IMR-90 (cell line): ENCODE results near the gene KAZN. TPM values are rescaled to one million over a fixed set of nuclear protein-coding genes. Genes with fewer than 3 reads are reported as not detected.

ENCODE experiments used
- ATAC-seq: fragments of 200-7000 bp; cut with Tn5 transposase; 2 replicates; pipeline ENCODE4 v1.9.1; 2020; ENCODE audit warnings: low read depth, mild to moderate bottlenecking, moderate library complexity
- BruUV-seq: library from RNA; stranded (reverse); fragments of 400-500 nt; replicated peaks from 2 replicates; lab custom pipeline; 2021; lab: Mats Ljungman, UMichigan
- CTCF ChIA-PET: fragments of 300-600 bp; formaldehyde crosslinking; extraction: SDS; loops from one replicate; lab custom pipeline; 2021; ENCODE audit warnings: antibody characterized with exemption; lab: Yijun Ruan, JAX
- POLR2A ChIA-PET: fragments of 300-600 bp; sonication (Branson Sonifier 250); formaldehyde crosslinking; loops from one replicate; lab custom pipeline; 2022; ENCODE audit warnings: antibody characterized with exemption; ENCODE audit not compliant: unreplicated experiment; lab: Charles Lee
- DNase-seq: peaks from one replicate; pipeline ENCODE4 v3.0.0; 2013
- H2AFZ ChIP-seq: replicated peaks from 2 replicates; pipeline ENCODE3; 2013; ENCODE audit warnings: low read length, mild to moderate bottlenecking; ENCODE audit not compliant: poor library complexity
- H2AK5ac ChIP-seq: 2 replicates; pipeline ENCODE4 v1.6.1; 2013; ENCODE audit warnings: low read depth, low read length, inconsistent platforms
- H2AK9ac ChIP-seq: replicated peaks from 2 replicates; pipeline ENCODE3; 2013; ENCODE audit warnings: mild to moderate bottlenecking, low read depth, low read length, moderate library complexity; ENCODE audit not compliant: poor library complexity
- H2BK120ac ChIP-seq: 2 replicates; pipeline ENCODE4 v1.6.1; 2013; ENCODE audit warnings: low read depth, low read length, inconsistent platforms
- H2BK15ac ChIP-seq: 3 replicates; pipeline ENCODE4 v1.6.1; 2013; ENCODE audit warnings: low read depth, low read length, inconsistent platforms
- H2BK20ac ChIP-seq: 2 replicates; pipeline ENCODE4 v1.6.1; 2013; ENCODE audit warnings: low read depth, mild to moderate bottlenecking, inconsistent platforms, low read length, moderate library complexity
- H2BK5ac ChIP-seq: 2 replicates; pipeline ENCODE4 v1.6.1; 2013; ENCODE audit warnings: mild to moderate bottlenecking, low read depth, low read length, inconsistent platforms; ENCODE audit not compliant: poor library complexity, severe bottlenecking
- H3K14ac ChIP-seq: replicated peaks from 2 replicates; pipeline ENCODE4 v1.6.1; 2013; ENCODE audit warnings: low read depth, low read length, inconsistent platforms
- H3K18ac ChIP-seq: 2 replicates; pipeline ENCODE4 v1.6.1; 2013; ENCODE audit warnings: low read depth, low read length, control low read depth
- H3K23ac ChIP-seq: 2 replicates; pipeline ENCODE4 v1.6.1; 2013; ENCODE audit warnings: low read depth, low read length, inconsistent platforms
- H3K27ac ChIP-seq: 2 replicates; pipeline ENCODE4 v1.5.1; 2013; ENCODE audit warnings: mild to moderate bottlenecking, control low read depth, low read length; ENCODE audit not compliant: insufficient read depth
- H3K27me3 ChIP-seq: 2 replicates; pipeline ENCODE4 v1.6.1; 2013; ENCODE audit warnings: low read length; ENCODE audit not compliant: control insufficient read depth, insufficient read depth
- H3K36me3 ChIP-seq: 2 replicates; pipeline ENCODE4 v1.6.1; 2013; ENCODE audit warnings: low read length, mixed read lengths; ENCODE audit not compliant: control insufficient read depth, insufficient read depth
- H3K4ac ChIP-seq: 2 replicates; pipeline ENCODE4 v1.6.1; 2013; ENCODE audit warnings: low read depth, low read length, inconsistent platforms
- H3K4me1 ChIP-seq: 2 replicates; pipeline ENCODE4 v1.6.1; 2013; ENCODE audit warnings: low read length, mixed read lengths; ENCODE audit not compliant: control insufficient read depth, insufficient read depth
- H3K4me2 ChIP-seq: 2 replicates; pipeline ENCODE4 v1.6.1; 2013; ENCODE audit warnings: low read depth, mild to moderate bottlenecking, control low read depth, low read length, moderate library complexity
- H3K4me3 ChIP-seq: 2 replicates; pipeline ENCODE4 v1.5.1; 2013; ENCODE audit warnings: low read depth, mild to moderate bottlenecking, control low read depth, low read length, moderate library complexity; ENCODE audit not compliant: insufficient read depth
- H3K56ac ChIP-seq: 2 replicates; pipeline ENCODE4 v1.6.1; 2013; ENCODE audit warnings: low read length, inconsistent platforms; ENCODE audit not compliant: insufficient read depth; ENCODE audit errors: extremely low read depth
- H3K79me1 ChIP-seq, 2 experiments: 2 replicates each; pipeline ENCODE4 v1.6.1; 2013; ENCODE audit warnings: low read length in 2 of 2, inconsistent platforms in 1 of 2, low read depth in 1 of 2
- H3K9ac ChIP-seq: 2 replicates; pipeline ENCODE4 v1.6.1; 2013; ENCODE audit warnings: low read depth, low read length, control low read depth
- H3K9me1 ChIP-seq: 2 replicates; pipeline ENCODE4 v1.6.1; 2013; ENCODE audit warnings: low read length, inconsistent platforms; ENCODE audit not compliant: insufficient read depth
- H3K9me3 ChIP-seq: 2 replicates; pipeline ENCODE4 v1.6.1; 2013; ENCODE audit warnings: low read length; ENCODE audit not compliant: control insufficient read depth, insufficient read depth
- H4K20me1 ChIP-seq: 2 replicates; pipeline ENCODE4 v1.6.1; 2013; ENCODE audit warnings: low read length, inconsistent platforms; ENCODE audit not compliant: insufficient read depth
- H4K5ac ChIP-seq: 2 replicates; pipeline ENCODE4 v1.6.1; 2013; ENCODE audit warnings: mild to moderate bottlenecking, low read depth, low read length, control low read depth
- H4K8ac ChIP-seq, 2 experiments: 2 replicates each; pipeline ENCODE4 v1.6.1; 2013; ENCODE audit warnings: low read depth in 2 of 2, low read length in 2 of 2, control low read depth in 1 of 2, inconsistent platforms in 1 of 2
- H4K91ac ChIP-seq: 2 replicates; pipeline ENCODE4 v1.6.1; 2013; ENCODE audit warnings: low read depth, low read length, inconsistent platforms; ENCODE audit not compliant: insufficient read depth
- BHLHE40 ChIP-seq: fragments of 150-350 bp; IDR thresholded peaks from 2 replicates; pipeline ENCODE4 v1.6.1; 2016; ENCODE audit warnings: mild to moderate bottlenecking, low read depth, low read length
- CEBPB ChIP-seq: IDR thresholded peaks from 2 replicates; pipeline ENCODE4 v1.6.1; 2012; ENCODE audit warnings: low read depth, low read length, improper control_type of control experiment
- ELK1 ChIP-seq: fragments of 150-350 bp; IDR thresholded peaks from 2 replicates; pipeline ENCODE4 v1.6.1; 2016; ENCODE audit warnings: low read depth, mild to moderate bottlenecking, low read length, moderate library complexity, borderline replicate concordance
- USF2 ChIP-seq: fragments of 150-350 bp; IDR thresholded peaks from 2 replicates; pipeline ENCODE4 v1.6.1; 2017; ENCODE audit warnings: mild to moderate bottlenecking, antibody characterized with exemption, low read length, low read depth
- WGBS, 2 experiments: methylation state at CpG; one replicate each; pipeline versions ENCODE4 v1.1.5 to v1.1.7; 2013; ENCODE audit warnings: missing lambda C conversion rate in 2 of 2; ENCODE audit not compliant: insufficient read length in 1 of 2; ENCODE audit errors: extremely low coverage in 2 of 2; 5-methylcytosine and 5-hydroxymethylcytosine counted together
- dilution Hi-C: fragments of 300-500 bp; cut with HindIII; formaldehyde crosslinking; loops from one replicate; pipeline ENCODE4 v1.14.3; 2018; ENCODE audit warnings: low sequenced_read_pairs; ENCODE audit not compliant: unreplicated experiment
- in situ Hi-C: fragments of 300-500 bp; cut with MboI; formaldehyde crosslinking; loops from 3 replicates; pipeline ENCODE4 v1.14.3; 2019; ENCODE audit warnings: low sequenced_read_pairs, inconsistent platforms, mixed read lengths
- intact Hi-C: fragments of 100-400 bp; cut with micrococcal nuclease; formaldehyde crosslinking; loops from 2 replicates; pipeline ENCODE4 v1.10.0; 2022
- polyA plus RNA-seq, 3 experiments: library from polyadenylated mRNA; depleted of rRNA; stranded (reverse); fragments of >200 nt; gene quantifications; 2 replicates each; pipeline ENCODE4 v1.2.3, GENCODE V29; 2012; ENCODE audit warnings: low replicate concordance in 1 of 3
- total RNA-seq: library from RNA; depleted of rRNA; stranded (reverse); fragments of >200 nt; gene quantifications from 2 replicates; pipeline ENCODE4 v1.2.3, GENCODE V29; 2012

The KAZN gene
- total and polyA plus RNA-seq, 2 of the 4 experiments (the other 2 are of a cell fraction): 5.2 to 10.5 TPM

- Histone ChIP-seq H3K4me2 (no peak overlapping the region), H3K23ac (no peak overlapping the region), H3K56ac (no peak overlapping the region), H4K91ac (no peak overlapping the region), H2AFZ (no peak overlapping the region), H3K14ac (no peak overlapping the region), H3K18ac (no peak overlapping the region), H2BK15ac (no peak overlapping the region), H3K4me3 (no peak overlapping the region), H3K4me1 (no peaks in the 10 kb centered on the region), H2BK5ac (no peak overlapping the region), H4K8ac (no peak overlapping the region), H2BK20ac (no peak overlapping the region), H4K20me1 (no peaks in the 10 kb centered on the region), H3K36me3 (no peaks in the 10 kb centered on the region), H3K79me1 (no peaks in the 10 kb centered on the region), H3K27ac (no peak overlapping the region), H3K27me3 (no peaks in the 10 kb centered on the region; the same call in 1 of the 2 replicates), H3K9me1 (no peaks in the 10 kb centered on the region), H2AK9ac (no peak overlapping the region), H3K9ac (no peak overlapping the region), H2AK5ac (no peak overlapping the region), H2BK120ac (no peak overlapping the region), H3K9me3 (no peaks in the 10 kb centered on the region), H4K5ac (no peak overlapping the region), H3K4ac (no peak overlapping the region)
- DNase-seq: no peak
- in situ Hi-C loops (no loop called here), intact Hi-C loops (no loop called here), dilution Hi-C loops (no loop called here)
- TF ChIP-seq ELK1: no peak
- TF ChIP-seq USF2: no peak
- TF ChIP-seq CEBPB: no peak
- TF ChIP-seq BHLHE40: no peak
- POLR2A ChIA-PET: no interaction called here
- 61% methylated on average over 3 of the region's 11 CpGs; no CpG with 5 or more reads in 1 of the 2 experiments for WGBS, 2 experiments
- CTCF ChIA-PET: interaction anchor here (0.7 kb wide), 1 partner anchor 10 kb away, joined by 3 read pairs; no protein-coding TSS in a partner anchor
- no TSS peak for BruUV-seq
- ATAC-seq: no peak
These were observed 46.1 kb upstream of the KAZN start for GRCh38 chr1:14552246-14552965.
